ENCODE results near the gene DYNC1H1. TPM values are rescaled to one million over a fixed set of nuclear protein-coding genes. Genes with fewer than 3 reads are reported as not detected.
"Not testable (repeated sequence)": the region's sequence is repeated elsewhere in the genome, so short reads cannot be mapped to it uniquely, and the experiment has no call there.

Gene DYNC1H1
- total RNA-seq, 1 donor from 2014 or later, result 295 TPM

GRCh38 chr14:102058146-102058545, 93.8 kb downstream of the DYNC1H1 start:
- intact Hi-C loops (cut with micrococcal nuclease), result no loop called here

DNA sequence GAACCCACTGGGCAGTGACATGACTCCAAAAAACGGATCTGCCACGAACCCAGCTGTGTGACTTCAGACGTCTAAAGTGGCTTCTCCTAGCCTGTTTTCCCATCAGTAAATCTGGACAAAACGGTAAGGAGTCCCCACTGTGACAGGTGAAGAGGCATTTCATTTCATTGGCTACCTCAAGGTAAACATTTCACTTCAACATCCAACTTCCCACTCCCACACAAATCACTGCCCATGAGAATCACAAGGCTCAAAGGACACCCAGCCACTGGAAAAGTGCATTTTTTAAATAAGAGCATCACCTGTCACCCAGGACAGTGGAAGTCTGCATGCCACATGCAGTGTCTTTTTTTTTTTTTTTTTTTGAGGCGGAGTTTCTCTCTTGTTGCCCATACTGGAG, 94.6 kb downstream of the DYNC1H1 start:
- intact Hi-C loops (cut with micrococcal nuclease), result no loop called here

- intact Hi-C loops (cut with micrococcal nuclease), result loop anchor here (1.0 kb wide), 3 partner anchors 33 to 251 kb away; partner anchors contain the start of gene WDR20
These were observed 98.9 kb downstream of the DYNC1H1 start for GRCh38 chr14:102063109-102063807.

DNA sequence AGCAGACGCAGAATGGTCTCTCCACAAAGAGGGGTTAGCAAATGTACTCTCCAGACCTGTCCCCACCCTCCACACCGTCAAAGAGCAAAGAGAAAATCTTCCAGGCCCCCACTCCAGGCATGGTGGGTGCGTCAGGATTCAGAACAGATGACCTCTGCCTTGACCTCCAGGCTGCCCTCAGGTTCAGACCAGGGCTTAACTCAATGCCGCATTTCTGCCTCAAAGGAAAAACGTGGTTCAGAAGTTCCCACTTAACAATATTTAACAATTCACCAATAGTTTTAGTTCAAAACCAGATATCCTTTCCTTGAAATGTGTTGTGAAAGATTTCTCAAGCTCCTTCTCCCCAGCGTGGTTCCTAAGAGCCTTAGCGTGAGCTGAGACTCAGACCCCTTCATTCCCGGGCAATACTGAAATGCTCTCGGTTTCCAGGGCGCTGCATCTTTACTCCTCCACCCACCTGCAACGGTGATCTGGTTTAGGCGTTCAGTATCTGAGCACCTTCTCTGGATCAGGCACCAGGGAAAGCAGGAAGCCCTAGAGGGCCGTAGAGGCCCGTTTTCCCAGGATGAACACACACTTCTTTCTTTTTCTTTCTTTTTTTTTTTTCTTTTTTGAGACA, 99.5 kb downstream of the DYNC1H1 start:
- intact Hi-C loops (cut with micrococcal nuclease), result loop anchor here (1.0 kb wide), 3 partner anchors 32 to 250 kb away; partner anchors contain the start of gene WDR20

- intact Hi-C loops (cut with micrococcal nuclease), result not testable (repeated sequence)
These were observed 100.2 kb downstream of the DYNC1H1 start for GRCh38 chr14:102064590-102064989.

GRCh38 chr14:102066041-102066451, 101.7 kb downstream of the DYNC1H1 start:
- intact Hi-C loops (cut with micrococcal nuclease), result no loop called here

DNA sequence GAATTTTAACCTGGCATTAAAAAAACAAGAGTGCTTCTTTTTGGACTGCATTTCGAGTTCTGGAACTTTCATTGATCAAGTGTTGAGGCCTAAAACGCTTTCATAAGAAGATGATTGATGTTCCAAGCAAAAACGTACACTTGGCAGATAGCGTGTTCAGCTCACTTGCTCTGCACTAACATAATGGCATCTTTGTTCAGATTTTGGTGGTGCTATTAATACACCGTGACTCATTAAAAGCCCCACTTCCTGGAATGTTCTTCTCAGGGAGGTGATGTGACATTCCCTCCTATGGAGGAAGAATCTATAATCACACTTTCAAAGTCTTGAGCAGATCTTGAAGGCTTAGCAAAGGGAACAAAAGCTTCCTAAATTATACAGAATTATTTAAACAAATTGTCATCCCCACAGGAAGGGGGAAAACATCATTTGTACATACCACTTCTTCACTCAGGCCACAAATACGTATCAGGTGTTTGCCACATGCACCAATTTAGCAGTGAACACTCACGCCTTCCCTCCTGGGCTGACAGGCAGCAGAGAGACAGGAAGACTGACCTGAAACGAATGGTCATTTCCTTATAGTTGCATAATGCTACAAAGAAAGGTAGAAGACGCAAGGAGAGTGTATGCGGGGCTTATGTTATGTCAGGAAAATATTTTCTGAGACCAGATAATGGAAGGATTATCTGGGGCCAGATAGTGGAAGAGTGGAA, 107.1 kb downstream of the DYNC1H1 start:
- intact Hi-C loops (cut with micrococcal nuclease), result no loop called here

DNA sequence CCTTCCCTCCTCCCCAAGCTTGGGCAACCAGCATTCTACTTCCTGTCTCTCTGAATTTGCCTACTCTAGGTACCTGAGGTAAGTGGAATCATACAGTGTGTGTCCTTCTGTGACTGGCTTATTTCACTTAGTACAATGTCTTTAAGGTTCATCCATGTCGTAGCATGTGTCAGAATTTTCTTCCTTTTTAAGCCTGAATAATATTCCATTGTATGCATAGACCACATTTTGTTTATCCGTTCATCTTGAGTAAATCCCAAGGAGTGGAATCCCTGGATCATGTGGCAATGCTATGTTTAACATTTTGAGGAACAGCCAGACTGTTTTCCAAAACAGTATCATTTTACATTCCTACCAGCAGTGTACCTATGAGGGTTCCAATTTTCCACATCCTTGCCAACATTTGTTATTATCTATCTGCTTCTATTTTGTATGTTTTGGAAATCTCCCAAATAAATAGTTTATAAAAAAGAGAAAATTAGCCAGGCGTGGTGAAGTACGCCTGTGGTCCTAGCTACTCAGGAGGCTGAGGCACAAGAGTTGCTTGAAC, 110.1 kb downstream of the DYNC1H1 start:
- intact Hi-C loops (cut with micrococcal nuclease), result no loop called here

- intact Hi-C loops (cut with micrococcal nuclease), result no loop called here
These were observed 110.8 kb downstream of the DYNC1H1 start for GRCh38 chr14:102075155-102075554.

- intact Hi-C loops (cut with micrococcal nuclease), result no loop called here
These were observed 113.0 kb downstream of the DYNC1H1 start for GRCh38 chr14:102077382-102077709.

GRCh38 chr14:102078361-102078791, 114.0 kb downstream of the DYNC1H1 start:
- intact Hi-C loops (cut with micrococcal nuclease), result not testable (repeated sequence)

- intact Hi-C loops (cut with micrococcal nuclease), result no loop called here
These were observed 114.7 kb downstream of the DYNC1H1 start for GRCh38 chr14:102078831-102079699.

GRCh38 chr14:102079700-102079979, 115.3 kb downstream of the DYNC1H1 start:
- intact Hi-C loops (cut with micrococcal nuclease), result no loop called here

- intact Hi-C loops (cut with micrococcal nuclease), result loop anchor here (10.0 kb wide), 1 partner anchor 434 kb away; no protein-coding TSS in a partner anchor
These were observed 116.1 kb downstream of the DYNC1H1 start for GRCh38 chr14:102080183-102081080.

GRCh38 chr14:102081231-102082080, 117.1 kb downstream of the DYNC1H1 start:
- intact Hi-C loops (cut with micrococcal nuclease), result loop anchor here (10.0 kb wide), 1 partner anchor 433 kb away; no protein-coding TSS in a partner anchor

- intact Hi-C loops (cut with micrococcal nuclease), result loop anchor here (10.0 kb wide), 1 partner anchor 430 kb away; no protein-coding TSS in a partner anchor
These were observed 120.1 kb downstream of the DYNC1H1 start for GRCh38 chr14:102084522-102084921.

DNA sequence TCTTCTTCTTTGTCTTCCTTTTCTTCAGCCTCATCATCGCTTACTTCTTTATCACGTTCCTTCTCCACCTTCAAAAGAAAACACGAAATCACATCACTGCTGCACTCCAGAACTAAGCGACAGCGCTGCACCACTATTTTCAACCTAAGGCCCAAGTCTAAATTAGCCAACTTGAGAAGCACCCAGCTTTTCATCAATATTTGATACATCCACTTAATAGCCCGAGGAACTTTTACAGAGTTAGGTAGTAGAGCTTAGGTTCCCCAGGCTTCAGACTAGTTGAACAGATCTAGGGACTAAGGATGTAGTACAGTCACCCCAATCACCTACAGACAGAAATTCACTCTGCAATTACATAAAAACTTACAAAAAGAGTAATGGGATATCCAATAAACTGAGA, 120.6 kb downstream of the DYNC1H1 start:
- intact Hi-C loops (cut with micrococcal nuclease), result loop anchor here (5.0 to 10.0 kb wide), 3 partner anchors 277 to 430 kb away; partner anchors contain the start of genes CINP and TECPR2

DNA sequence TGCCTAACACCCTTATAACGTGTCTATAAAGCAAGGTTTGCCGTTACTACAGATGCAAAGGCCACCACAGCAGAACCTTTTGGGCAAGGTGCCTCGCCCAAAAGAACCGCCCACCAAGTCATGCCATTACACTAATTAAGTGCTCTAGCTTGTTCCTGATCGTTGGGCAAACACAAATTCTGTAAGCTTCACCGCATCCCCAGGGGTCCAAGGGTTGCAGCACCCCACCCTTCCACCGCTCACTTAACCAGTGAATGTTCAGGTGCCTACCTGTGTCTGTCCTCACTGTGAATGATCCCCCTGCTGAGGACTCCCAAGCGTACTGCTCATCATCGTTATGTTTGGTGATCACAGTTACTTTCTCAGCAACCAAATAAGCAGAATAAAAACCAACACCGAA, 121.1 kb downstream of the DYNC1H1 start:
- intact Hi-C loops (cut with micrococcal nuclease), result loop anchor here (5.0 to 10.0 kb wide), 3 partner anchors 277 to 429 kb away; partner anchors contain the start of genes CINP and TECPR2

Measured in T-helper 1 cell treated with Interleukin-12 subunit alpha and Interleukin-12 subunit beta and Interleukin-4 antibody, amounts not matched to agents 30 ng/mL and 1 ng/mL, for 36 hours (primary cell).